Left ventricle myocardium inferior (tissue), 1 donor: ENCODE results near the gene CACNA2D2. TPM values are rescaled to one million over a fixed set of nuclear protein-coding genes. Genes with fewer than 3 reads are reported as not detected.
A peak's percentile ranks its signal among the peaks of the same experiment; 100 is the strongest.

Experiments
- DNase-seq: peaks from one replicate; pipeline ENCODE4 v3.0.0-alpha.2; 2020
- H3K27ac ChIP-seq: fragments of 200-600 bp; replicated peaks from 2 replicates; pipeline ENCODE4 v1.8.0; 2021
- H3K27me3 ChIP-seq: fragments of 200-600 bp; 2 replicates; pipeline ENCODE4 v1.8.0; 2021; ENCODE audit warnings: low read depth
- H3K36me3 ChIP-seq: fragments of 200-600 bp; 2 replicates; pipeline ENCODE4 v1.8.0; 2021
- H3K4me1 ChIP-seq: fragments of 200-600 bp; 2 replicates; pipeline ENCODE4 v1.8.0; 2021
- H3K4me3 ChIP-seq: fragments of 200-600 bp; 2 replicates; pipeline ENCODE4 v1.8.0; 2021; ENCODE audit warnings: mild to moderate bottlenecking, moderate library complexity
- H3K9me3 ChIP-seq: fragments of 200-600 bp; replicated peaks from 2 replicates; pipeline ENCODE4 v1.8.0; 2021
- CTCF ChIP-seq: fragments of 200-600 bp; IDR thresholded peaks from 2 replicates; pipeline ENCODE4 v1.8.0; 2021; ENCODE audit warnings: antibody characterized with exemption, mild to moderate bottlenecking, borderline replicate concordance
- intact Hi-C: fragments of 100-400 bp; cut with micrococcal nuclease; formaldehyde crosslinking; loops from one replicate; pipeline ENCODE4 v1.11.0; 2022
- total RNA-seq: library from RNA; stranded (reverse); fragmentation: NEBNext Ultra II Directional; extraction: Animal tissue kit (Norgen Biotek cat#: 25700); gene quantifications from one replicate; pipeline ENCODE4 v1.2.1, GENCODE V29; 2021
- donor health status: DM: no; HTN: yes; CAD: no; lungs with severe emphysema.

CACNA2D2 gene
- total RNA-seq, 1 donor from 2014 or later = 2.3 TPM

GRCh38 chr3:50331364-50331907 is 172.0 kb downstream of the CACNA2D2 start:
- intact Hi-C loops = no loop called here
- no peak for DNase-seq
- H3K4me1 ChIP-seq = peaks cover 90% of the 10 kb centered on the region
- no peak overlapping the region for H3K27ac ChIP-seq
- H3K27me3 ChIP-seq = no peaks in the 10 kb centered on the region
- H3K4me3 ChIP-seq = no peak overlapping the region
- no peak for TF ChIP-seq CTCF
- no peaks in the 10 kb centered on the region for H3K9me3 ChIP-seq
- peaks cover 41% of the 10 kb centered on the region for H3K36me3 ChIP-seq

- no peak overlapping the region for H3K4me3 ChIP-seq
- DNase-seq = no peak
- H3K36me3 ChIP-seq = peaks cover 52% of the 10 kb centered on the region
- H3K27me3 ChIP-seq = no peaks in the 10 kb centered on the region
- TF ChIP-seq CTCF = no peak
- intact Hi-C loops = no loop called here
- H3K9me3 ChIP-seq = no peaks in the 10 kb centered on the region
- H3K27ac ChIP-seq = no peak overlapping the region
- H3K4me1 ChIP-seq = peaks cover 83% of the 10 kb centered on the region
Measured at GRCh38 chr3:50330330-50330729, 173.1 kb downstream of the CACNA2D2 start.

GRCh38 chr3:50327943-50328691 is 175.3 kb downstream of the CACNA2D2 start, which contains the start of gene TUSC2:
TUSC2 (minus strand) TSS chr3:50328223; CDS start chr3:50328099, 124 bp downstream.
- no peak for TF ChIP-seq CTCF
- no peaks in the 10 kb centered on the region for H3K9me3 ChIP-seq
- H3K36me3 ChIP-seq = peaks cover 55% of the 10 kb centered on the region
- DNase-seq = peak; percentile 97
- intact Hi-C loops = no loop called here
- H3K4me3 ChIP-seq = peak within 1 kb of the TSS; percentile 97
- H3K27ac ChIP-seq = peak within 1 kb of the TSS; percentile 89
- no peaks in the 10 kb centered on the region for H3K27me3 ChIP-seq
- H3K4me1 ChIP-seq = peaks cover 83% of the 10 kb centered on the region

GRCh38 chr3:50327129-50327528 is 176.3 kb downstream of the CACNA2D2 start:
- H3K27ac ChIP-seq = no peak overlapping the region
- intact Hi-C loops = no loop called here
- TF ChIP-seq CTCF = no peak
- no peaks in the 10 kb centered on the region for H3K9me3 ChIP-seq
- H3K27me3 ChIP-seq = no peaks in the 10 kb centered on the region
- DNase-seq = no peak
- peaks cover 83% of the 10 kb centered on the region for H3K4me1 ChIP-seq
- peak overlapping the region; percentile 97 for H3K4me3 ChIP-seq
- peaks cover 51% of the 10 kb centered on the region for H3K36me3 ChIP-seq

- H3K27ac ChIP-seq = no peak overlapping the region
- H3K4me1 ChIP-seq = peaks cover 83% of the 10 kb centered on the region
- H3K27me3 ChIP-seq = no peaks in the 10 kb centered on the region
- intact Hi-C loops = no loop called here
- TF ChIP-seq CTCF = no peak
- no peaks in the 10 kb centered on the region for H3K9me3 ChIP-seq
- peaks cover 41% of the 10 kb centered on the region for H3K36me3 ChIP-seq
- DNase-seq = no peak
- H3K4me3 ChIP-seq = no peak overlapping the region
Measured at GRCh38 chr3:50326182-50326541, 177.3 kb downstream of the CACNA2D2 start.
